Hepatocyte (in vitro differentiated cells): Measurements from ENCODE around the gene CHST8.

Experiments used
- CTCF ChIP-seq: fragments of 200-600 bp; sonication (generic); IDR thresholded peaks from 2 replicates; pipeline ENCODE4 v1.5.1; 2016; ENCODE audit warnings: antibody characterized with exemption, mild to moderate bottlenecking; ENCODE audit not compliant: poor library complexity
- EZH2 ChIP-seq: fragments of 200-600 bp; sonication (generic); IDR thresholded peaks from 2 replicates; pipeline ENCODE4 v1.6.1; 2016; ENCODE audit warnings: antibody characterized with exemption, mild to moderate bottlenecking, borderline replicate concordance
- EZH2phosphoT487 ChIP-seq: fragments of 200-600 bp; sonication (generic); IDR thresholded peaks from one replicate; pipeline ENCODE4 v1.6.1; 2018; ENCODE audit warnings: antibody characterized with exemption, mild to moderate bottlenecking, low read depth, moderate library complexity; ENCODE audit not compliant: unreplicated experiment, severe bottlenecking

- TF ChIP-seq CTCF: no peak
- no peak for TF ChIP-seq EZH2phosphoT487
- TF ChIP-seq EZH2: no peak
Observed at GRCh38 chr19:33789344-33789743, 167.6 kb downstream of the CHST8 start.
